Hematopoietic multipotent progenitor cell treated with erythropoietin and hydrocortisone succinate and interleukin-3 and kit ligand, for 17 days (in vitro differentiated cells): ENCODE data around the gene ORM1.

Experiments used
- DNase-seq: peaks from one replicate; pipeline ENCODE4 v3.0.0-alpha.2; 2015; ENCODE audit warnings: low spot score

Gene ORM1

GRCh38 chr9:114344188-114344566, 21.3 kb downstream of the ORM1 start:
- DNase-seq, result no peak

GRCh38 chr9:114344692-114345091, 21.8 kb downstream of the ORM1 start:
- no peak for DNase-seq

- no peak for DNase-seq
These were observed 22.7 kb downstream of the ORM1 start for GRCh38 chr9:114345493-114346065.

- no peak for DNase-seq
These were observed 23.2 kb downstream of the ORM1 start for GRCh38 chr9:114346146-114346545.

GRCh38 chr9:114347675-114348074, 24.8 kb downstream of the ORM1 start:
- DNase-seq, result no peak

- no peak for DNase-seq
These were observed 25.5 kb downstream of the ORM1 start for GRCh38 chr9:114348261-114348905.

GRCh38 chr9:114348906-114349482, 26.1 kb downstream of the ORM1 start:
- no peak for DNase-seq

GRCh38 chr9:114349713-114350480, 27.0 kb downstream of the ORM1 start:
- DNase-seq, result no peak

GRCh38 chr9:114350636-114351401, 27.9 kb downstream of the ORM1 start:
- no peak for DNase-seq

- DNase-seq, result no peak
These were observed 29.0 kb downstream of the ORM1 start for GRCh38 chr9:114351932-114352331.

- DNase-seq, result no peak
These were observed 32.9 kb downstream of the ORM1 start for GRCh38 chr9:114355821-114356220.

GRCh38 chr9:114356792-114357191, 33.9 kb downstream of the ORM1 start:
- no peak for DNase-seq

GRCh38 chr9:114357360-114357759, 34.5 kb downstream of the ORM1 start:
- DNase-seq, result no peak

GRCh38 chr9:114357911-114358328, 35.0 kb downstream of the ORM1 start:
- DNase-seq, result no peak

GRCh38 chr9:114359801-114360200, 36.9 kb downstream of the ORM1 start:
- no peak for DNase-seq

GRCh38 chr9:114361542-114361941, 38.6 kb downstream of the ORM1 start:
- no peak for DNase-seq

- no peak for DNase-seq
These were observed 39.5 kb downstream of the ORM1 start for GRCh38 chr9:114362394-114362793.

GRCh38 chr9:114363424-114363823, 40.5 kb downstream of the ORM1 start:
- DNase-seq, result no peak

GRCh38 chr9:114364134-114365041, 41.5 kb downstream of the ORM1 start:
- no peak for DNase-seq

- DNase-seq, result no peak
These were observed 42.3 kb downstream of the ORM1 start for GRCh38 chr9:114365194-114365593.
